Lung (tissue), 12 donors: ENCODE measurements around the gene CENPQ. TPM values are rescaled to one million over a fixed set of nuclear protein-coding genes. Genes with fewer than 3 reads are reported as not detected.

Experiments used
- ATAC-seq: fragments of 200-7000 bp; cut with Tn5 transposase; one replicate; pipeline ENCODE4 v1.9.1; 2020; ENCODE audit warnings: moderate number of reproducible peaks; ENCODE audit not compliant: insufficient read depth, low FRiP score
- DNase-seq, 3 donors: peaks; one replicate each; pipeline ENCODE4 v3.0.0-alpha.2; 2013 to 2017
- H3K27ac ChIP-seq, 2 donors: one replicate each; pipeline ENCODE4 v1.5.1; 2013; ENCODE audit warnings: mild to moderate bottlenecking in 2 of 2, moderate library complexity in 2 of 2, control low read depth in 1 of 2, inconsistent platforms in 1 of 2, low read depth in 1 of 2, low read length in 1 of 2
- H3K27me3 ChIP-seq, 3 donors: one replicate each; pipeline ENCODE4 v1.5.1; 2013; ENCODE audit warnings: low read length in 2 of 3; ENCODE audit not compliant: control insufficient read depth in 3 of 3, insufficient read depth in 3 of 3
- H3K36me3 ChIP-seq, 4 donors: one replicate each; pipeline ENCODE4 v1.5.1; 2013; ENCODE audit warnings: low read length in 4 of 4, mild to moderate bottlenecking in 1 of 4, moderate library complexity in 1 of 4; ENCODE audit not compliant: control insufficient read depth in 4 of 4, insufficient read depth in 4 of 4
- H3K4me1 ChIP-seq, 5 donors: one replicate each; pipeline ENCODE4 v1.5.1; 2013; ENCODE audit warnings: low read length in 5 of 5, mild to moderate bottlenecking in 2 of 5, moderate library complexity in 1 of 5; ENCODE audit not compliant: control insufficient read depth in 5 of 5, insufficient read depth in 5 of 5
- H3K4me3 ChIP-seq: one replicate; pipeline ENCODE4 v1.5.1; 2013; ENCODE audit warnings: mild to moderate bottlenecking, control low read depth, moderate library complexity
- H3K9ac ChIP-seq, 2 donors: one replicate each; pipeline ENCODE4 v1.5.1; 2013; ENCODE audit warnings: low read length in 2 of 2, control low read depth in 1 of 2; ENCODE audit not compliant: insufficient read depth in 1 of 2
- H3K9me3 ChIP-seq, 4 donors: one replicate each; pipeline ENCODE4 v1.5.1; 2013; ENCODE audit warnings: low read length in 3 of 4, mild to moderate bottlenecking in 1 of 4, moderate library complexity in 1 of 4; ENCODE audit not compliant: control insufficient read depth in 4 of 4, insufficient read depth in 3 of 4
- CTCF ChIP-seq: IDR thresholded peaks from 2 replicates; pipeline ENCODE4 v1.5.1; 2012; ENCODE audit warnings: mild to moderate bottlenecking; ENCODE audit errors: control extremely low read depth, extremely low read depth
- WGBS, 2 donors: extraction: QIAGEN DNeasy Blood & Tissue Kit; methylation state at CpG; one replicate each; pipeline ENCODE4 v1.1.7; 2013; 5-methylcytosine and 5-hydroxymethylcytosine counted together
- polyA plus RNA-seq, 2 donors: library from polyadenylated mRNA; stranded (reverse); fragments of 200-250 nt; gene quantifications; one replicate each; pipeline ENCODE4 v1.2.1, GENCODE V29; 2013
- total RNA-seq, 2 donors: library from RNA; depleted of rRNA in 1 of 2; stranded (reverse); fragments of >200 nt in 1 of 2; gene quantifications; one replicate each; pipeline ENCODE4 v1.2.1, GENCODE V29; 2014 to 2021
- donor health status: control.
- donor health status: control.
- donor health status: Bipolar disorder and iron deficiency.
- donor health status: healthy.
- donor health status: DM: yes; HTN: yes; CAD: no.

The CENPQ gene
- total and polyA plus RNA-seq, 4 donors = 3.5 to 9.2 (median 3.6) TPM

GRCh38 chr6:49528571-49528970 is 65.4 kb downstream of the CENPQ start:
- Histone ChIP-seq H3K9ac (no peak overlapping the region), H3K4me3 (no peak overlapping the region), H3K9me3 (no peaks in the 10 kb centered on the region), H3K36me3 (no peaks in the 10 kb centered on the region), H3K4me1 (no peaks in the 10 kb centered on the region), H3K27ac (no peak overlapping the region), H3K27me3 (no peaks in the 10 kb centered on the region)
- no peak for ATAC-seq
- no peak for DNase-seq
- no peak for TF ChIP-seq CTCF
- WGBS, 2 donors = 57 to 73% methylated on average over 3 of the region's 3 CpGs

DNA sequence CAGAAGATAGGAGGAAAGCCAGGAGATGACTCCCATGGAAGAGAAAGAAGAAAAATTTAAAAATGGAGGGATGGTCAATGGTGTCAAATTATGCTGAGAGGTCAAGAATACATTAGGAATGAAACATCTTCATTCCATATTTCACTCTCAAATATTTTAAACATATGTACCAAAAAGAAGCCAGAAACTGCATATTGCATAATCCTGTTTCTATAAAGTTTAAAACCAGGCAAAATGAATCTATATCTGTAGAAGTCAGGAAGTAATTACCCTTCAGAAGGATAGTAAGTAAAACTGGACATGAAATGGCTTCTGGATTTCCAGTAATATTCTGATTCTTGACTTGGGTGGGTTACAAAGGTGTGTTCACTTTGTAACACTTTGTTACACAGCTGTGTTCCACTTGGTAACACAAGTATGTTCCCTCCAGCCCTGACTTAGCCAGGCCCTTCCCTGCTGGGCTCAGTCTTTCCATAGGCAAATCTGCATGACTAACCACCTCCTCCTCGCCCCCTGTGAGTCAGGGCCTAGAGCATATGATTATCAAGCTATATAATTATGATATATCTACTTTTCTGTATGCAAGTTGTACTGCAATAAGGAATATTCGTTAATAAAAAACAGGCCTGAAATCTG is 67.1 kb downstream of the CENPQ start:
- Histone ChIP-seq H3K27ac (no peak overlapping the region), H3K9me3 (no peaks in the 10 kb centered on the region), H3K4me1 (no peaks in the 10 kb centered on the region), H3K36me3 (no peaks in the 10 kb centered on the region), H3K9ac (no peak overlapping the region), H3K27me3 (no peaks in the 10 kb centered on the region), H3K4me3 (no peak overlapping the region)
- DNase-seq (no peak), ATAC-seq (no peak)
- 82 to 93% methylated on average over 2 of the region's 2 CpGs for WGBS, 2 donors
- TF ChIP-seq CTCF = no peak

- ATAC-seq (peak; percentile 92), DNase-seq (peak in 2 of 3 donors; percentile 78 to 82)
- H3K27ac ChIP-seq = no peak overlapping the region
- no peak overlapping the region for H3K4me3 ChIP-seq
- H3K4me1 ChIP-seq = no peaks in the 10 kb centered on the region
- H3K27me3 ChIP-seq = no peaks in the 10 kb centered on the region
- H3K36me3 ChIP-seq = no peaks in the 10 kb centered on the region
- peak overlapping the region in 1 of 2 donors; percentile 45 for H3K9ac ChIP-seq
- H3K9me3 ChIP-seq = no peaks in the 10 kb centered on the region
- TF ChIP-seq CTCF = peak; percentile 55
- WGBS, 2 donors = 4 to 8% methylated on average over 3 of the region's 3 CpGs
Observed at GRCh38 chr6:49531774-49532569, 68.8 kb downstream of the CENPQ start.
